GM23338 (cell line): ENCODE measurements around the gene CAMK1. TPM values are rescaled to one million over a fixed set of nuclear protein-coding genes. Genes with fewer than 3 reads are reported as not detected.
A peak's percentile ranks its signal among the peaks of the same experiment; 100 is the strongest.

Source experiments
- ATAC-seq: fragments of 200-7000 bp; cut with Tn5 transposase; 3 replicates; pipeline ENCODE4 v1.9.1; 2020
- DNase-seq: peaks from one replicate; pipeline ENCODE4 v3.0.0-alpha.2; 2015; ENCODE audit warnings: low spot score
- H2AFZ ChIP-seq: fragments of 200-600 bp; sonication (generic); 2 replicates; pipeline ENCODE4 v1.8.0; 2016; ENCODE audit warnings: antibody characterized with exemption, mild to moderate bottlenecking, moderate library complexity
- H3F3A ChIP-seq: fragments of 200-600 bp; sonication (generic); replicated peaks from 2 replicates; pipeline ENCODE4 v1.8.0; 2017; ENCODE audit warnings: antibody characterized with exemption, mixed run types, low read depth
- H3K27ac ChIP-seq: fragments of 200-600 bp; sonication (generic); 2 replicates; pipeline ENCODE4 v1.6.1; 2016; ENCODE audit warnings: low read depth
- H3K27me3 ChIP-seq: fragments of 200-600 bp; sonication (generic); 2 replicates; pipeline ENCODE4 v1.8.0; 2016; ENCODE audit warnings: mild to moderate bottlenecking, mixed run types, moderate library complexity; ENCODE audit not compliant: insufficient read depth
- H3K36me3 ChIP-seq: fragments of 200-600 bp; sonication (generic); 2 replicates; pipeline ENCODE4 v1.8.0; 2016; ENCODE audit warnings: mild to moderate bottlenecking; ENCODE audit not compliant: insufficient read depth
- H3K4me1 ChIP-seq: fragments of 200-600 bp; sonication (generic); 2 replicates; pipeline ENCODE4 v1.8.0; 2016; ENCODE audit warnings: mild to moderate bottlenecking, moderate library complexity; ENCODE audit not compliant: insufficient read depth
- H3K4me2 ChIP-seq: fragments of 200-600 bp; sonication (generic); 2 replicates; pipeline ENCODE4 v1.7.1; 2017; ENCODE audit warnings: mixed run types
- H3K4me3 ChIP-seq: fragments of 200-600 bp; sonication (generic); 2 replicates; pipeline ENCODE4 v1.6.1; 2016; ENCODE audit warnings: mixed run types
- H3K79me2 ChIP-seq: fragments of 200-600 bp; sonication (generic); replicated peaks from 2 replicates; pipeline ENCODE4 v1.8.0; 2017; ENCODE audit warnings: mild to moderate bottlenecking; ENCODE audit not compliant: insufficient read depth
- H3K9me2 ChIP-seq: fragments of 200-600 bp; sonication (generic); 2 replicates; pipeline ENCODE4 v1.8.0; 2017; ENCODE audit not compliant: insufficient read depth
- H4K20me1 ChIP-seq: fragments of 200-600 bp; sonication (generic); replicated peaks from 2 replicates; pipeline ENCODE4 v1.8.0; 2017; ENCODE audit warnings: mild to moderate bottlenecking; ENCODE audit not compliant: insufficient read depth
- H3K27ac Mint-ChIP-seq: 2 replicates; pipeline ENCODE4 v1.8.0; 2020; ENCODE audit warnings: inconsistent platforms, mild to moderate bottlenecking, moderate library complexity, mixed read lengths
- H3K27me3 Mint-ChIP-seq: 3 replicates; pipeline ENCODE4 v1.8.0; 2022; ENCODE audit warnings: low read depth, mild to moderate bottlenecking, moderate library complexity, mixed read lengths, inconsistent platforms; ENCODE audit not compliant: insufficient read depth, poor library complexity
- H3K36me3 Mint-ChIP-seq: 3 replicates; pipeline ENCODE4 v1.8.0; 2021; ENCODE audit warnings: low read depth, mild to moderate bottlenecking, inconsistent platforms, moderate library complexity, mixed read lengths
- H3K4me1 Mint-ChIP-seq: 3 replicates; pipeline ENCODE4 v1.8.0; 2020; ENCODE audit warnings: mild to moderate bottlenecking, inconsistent platforms, mixed read lengths
- H3K4me3 Mint-ChIP-seq: 3 replicates; pipeline ENCODE4 v1.8.0; 2021; ENCODE audit warnings: moderate library complexity, mild to moderate bottlenecking, inconsistent platforms, mixed read lengths
- H3K9me3 Mint-ChIP-seq: 3 replicates; pipeline ENCODE4 v1.8.0; 2020; ENCODE audit warnings: moderate library complexity, mild to moderate bottlenecking, inconsistent platforms, mixed read lengths
- CREB1 ChIP-seq: fragments of 250-450 bp; sonication (Bioruptor Pico); IDR thresholded peaks from 2 replicates; pipeline ENCODE4 v1.5.0; 2020; ENCODE audit warnings: low read depth, mild to moderate bottlenecking, moderate library complexity
- CTCF ChIP-seq, 2 experiments: fragments of 200-600 bp in 1 of 2; sonication (generic) in 1 of 2; conservative IDR thresholded peaks; 2 replicates each; pipeline versions ENCODE4 v1.5.1 to v1.6.1; 2016 to 2017; ENCODE audit warnings: antibody characterized with exemption in 2 of 2, low read depth in 2 of 2, mild to moderate bottlenecking in 2 of 2, moderate library complexity in 1 of 2
- ETS1 ChIP-seq: IDR thresholded peaks from 2 replicates; pipeline ENCODE4 v1.6.1; 2016; ENCODE audit warnings: antibody characterized with exemption
- EZH2 ChIP-seq: fragments of 200-600 bp; sonication (generic); IDR thresholded peaks from one replicate; pipeline ENCODE4 v1.8.0; 2017; ENCODE audit warnings: antibody characterized with exemption, mild to moderate bottlenecking, low read depth; ENCODE audit not compliant: unreplicated experiment
- EZH2phosphoT487 ChIP-seq: fragments of 200-600 bp; sonication (generic); IDR thresholded peaks from one replicate; pipeline ENCODE4 v1.8.1; 2018; ENCODE audit warnings: antibody characterized with exemption; ENCODE audit not compliant: unreplicated experiment
- JUNB ChIP-seq: IDR thresholded peaks from one replicate; pipeline ENCODE4 v1.6.1; 2016; ENCODE audit warnings: antibody characterized with exemption; ENCODE audit not compliant: unreplicated experiment
- NANOG ChIP-seq: IDR thresholded peaks from 2 replicates; pipeline ENCODE4 v1.6.1; 2016; ENCODE audit warnings: antibody characterized with exemption, borderline replicate concordance
- POLR2AphosphoS5 ChIP-seq: IDR thresholded peaks from 2 replicates; pipeline ENCODE4 v1.6.1; 2016; ENCODE audit warnings: antibody characterized with exemption, low read depth
- REST ChIP-seq: IDR thresholded peaks from one replicate; pipeline ENCODE4 v1.6.1; 2018; ENCODE audit warnings: antibody characterized with exemption; ENCODE audit not compliant: unreplicated experiment
- STAT1 ChIP-seq: IDR thresholded peaks from one replicate; pipeline ENCODE4 v1.6.1; 2016; ENCODE audit warnings: antibody characterized with exemption; ENCODE audit not compliant: unreplicated experiment
- ZNF114 ChIP-seq: fragments of 250-450 bp; sonication (Bioruptor Pico); IDR thresholded peaks from 2 replicates; pipeline ENCODE4 v1.5.0; 2020; ENCODE audit warnings: mild to moderate bottlenecking, moderate library complexity
- ZNF331 ChIP-seq: fragments of 250-450 bp; sonication (Bioruptor Pico); IDR thresholded peaks from 2 replicates; pipeline ENCODE4 v1.5.0; 2020; ENCODE audit warnings: low read depth, mild to moderate bottlenecking, moderate library complexity
- ZNF462 ChIP-seq: fragments of 250-450 bp; sonication (Bioruptor Pico); IDR thresholded peaks from 2 replicates; pipeline ENCODE4 v1.5.0; 2020; ENCODE audit warnings: mild to moderate bottlenecking, moderate library complexity
- polyA plus RNA-seq: library from polyadenylated mRNA; unstranded; fragments of >200 nt; fragmentation: Nextera tagmentation; extraction: Ambion mirVana; gene quantifications from 2 replicates; pipeline ENCODE4 v1.2.1, GENCODE V29; 2016
- total RNA-seq: library from RNA; depleted of rRNA; stranded (reverse); fragments of >200 nt; shearing (Covaris generic); gene quantifications from 2 replicates; pipeline ENCODE4 v1.2.3, GENCODE V29; 2014

CAMK1 gene
- total and polyA plus RNA-seq, 2 experiments from 2014 or later: 4.4 TPM

GRCh38 chr3:9806688-9807589, 37.2 kb upstream of the CAMK1 start:
- Histone ChIP-seq H3K9me2 (no peaks in the 10 kb centered on the region), H3K27ac (no peak overlapping the region), H3K4me2 (no peak overlapping the region), H4K20me1 (peaks cover 23% of the 10 kb centered on the region), H3K4me1 (peaks cover 7% of the 10 kb centered on the region; the same call in 1 of the 2 replicates), H3K4me3 (no peak overlapping the region), H3K36me3 (peaks cover 29% of the 10 kb centered on the region), H2AFZ (no peak overlapping the region), H3K27me3 (peaks cover 15% of the 10 kb centered on the region), H3F3A (peaks cover 26% of the 10 kb centered on the region), H3K79me2 (no peaks in the 10 kb centered on the region)
- H3K36me3 Mint-ChIP-seq: peaks cover 51% of the 10 kb centered on the region
- no peak overlapping the region for H3K4me3 Mint-ChIP-seq
- no peak for DNase-seq
- 0 out of 2 replicates have a peak overlapping the region, but pooled peaks have one; percentile 43 for H3K27ac Mint-ChIP-seq
- peaks cover 16% of the 10 kb centered on the region for H3K27me3 Mint-ChIP-seq
- no peaks in the 10 kb centered on the region; the same call in 2 of the 3 replicates for H3K9me3 Mint-ChIP-seq
- peaks cover 22% of the 10 kb centered on the region for H3K4me1 Mint-ChIP-seq
- ATAC-seq: no peak
- no peak for TF ChIP-seq ETS1
- no peak for TF ChIP-seq POLR2AphosphoS5
- no peak for TF ChIP-seq NANOG
- no peak for TF ChIP-seq JUNB
- no peak for TF ChIP-seq ZNF462 (CRISPR knock-in tag)
- TF ChIP-seq ZNF331 (CRISPR knock-in tag): no peak
- no peak for TF ChIP-seq CTCF (conservative IDR thresholded peaks at IDR 0.05; ENCODE audit: low read depth in 2 of 2)
- no peak for TF ChIP-seq EZH2phosphoT487
- TF ChIP-seq EZH2: no peak
- no peak for TF ChIP-seq STAT1
- TF ChIP-seq CREB1 (CRISPR knock-in tag): no peak
- TF ChIP-seq ZNF114: no peak
- TF ChIP-seq REST: no peak
